Skin epidermis (tissue), 12 donors: ENCODE data around the gene ARFGEF3.

Experiments used
- H3K27ac ChIP-seq, 21 experiments: fragments of 200-600 bp; sonication (generic) in 11 of 21; one replicate each; pipeline ENCODE4 v1.5.0; 2020; ENCODE audit warnings: mild to moderate bottlenecking in 3 of 21, inconsistent platforms in 2 of 21, moderate library complexity in 2 of 21
- H3K4me3 ChIP-seq, 7 experiments: fragments of 200-600 bp; sonication (generic) in 2 of 7; one replicate each; pipeline ENCODE4 v1.5.0; 2020; ENCODE audit warnings: inconsistent platforms in 2 of 7, mild to moderate bottlenecking in 2 of 7, moderate library complexity in 1 of 7

The ARFGEF3 gene

DNA sequence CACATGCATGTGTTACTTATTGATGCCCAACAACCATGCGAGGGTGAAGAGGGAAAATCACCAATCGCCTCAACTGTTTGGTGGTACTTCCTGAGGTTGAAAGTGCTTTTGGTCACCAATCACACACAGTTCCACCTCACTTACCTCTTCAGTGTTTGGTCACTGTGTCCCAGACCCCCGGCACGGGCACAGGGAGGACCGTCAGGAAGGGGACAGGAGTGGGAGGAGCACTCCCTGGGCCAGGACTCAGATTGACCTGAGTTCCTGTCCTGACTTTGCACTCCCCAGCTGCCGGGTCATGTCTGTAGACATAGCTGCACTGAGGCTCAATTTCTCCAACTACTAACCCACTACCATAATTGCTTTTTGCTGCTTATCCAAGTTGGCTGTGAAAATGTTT lies 130.7 kb downstream of the ARFGEF3 start:
- no peak overlapping the region for H3K27ac ChIP-seq
- no peak overlapping the region for H3K4me3 ChIP-seq

- no peak overlapping the region for H3K27ac ChIP-seq
These were observed 132.0 kb downstream of the ARFGEF3 start for GRCh38 chr6:138293428-138294395.

DNA sequence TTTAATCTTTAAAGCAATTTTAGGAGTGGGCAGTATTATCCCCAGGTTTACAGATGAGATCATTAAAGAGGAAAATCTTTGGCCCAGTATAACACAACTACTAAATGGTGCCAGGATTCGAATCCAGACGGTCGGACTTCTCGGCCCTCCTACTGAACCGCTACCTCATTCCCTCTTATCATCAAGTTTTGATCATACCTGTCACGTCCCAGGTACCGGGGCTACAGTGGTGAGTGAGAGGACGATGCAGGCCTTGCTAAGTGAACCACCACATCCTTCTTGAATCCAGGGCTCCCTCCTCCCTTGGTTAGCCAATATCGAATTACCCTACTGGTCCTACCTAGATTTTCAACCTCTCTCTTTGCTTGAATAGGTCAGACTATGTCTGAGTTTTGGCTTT lies 134.6 kb downstream of the ARFGEF3 start:
- Histone ChIP-seq H3K4me3 (no peak overlapping the region), H3K27ac (no peak overlapping the region)

More at GRCh38 chr6:138293428-138294395, 132.0 kb downstream of the ARFGEF3 start:
- H3K4me3 ChIP-seq, result no peak overlapping the region

- H3K4me3 ChIP-seq, result no peak overlapping the region
These were observed 135.0 kb downstream of the ARFGEF3 start for GRCh38 chr6:138296786-138297185.

GRCh38 chr6:138297761-138298298 lies 136.1 kb downstream of the ARFGEF3 start:
- no peak overlapping the region for H3K27ac ChIP-seq
- no peak overlapping the region for H3K4me3 ChIP-seq

More at GRCh38 chr6:138296786-138297185, 135.0 kb downstream of the ARFGEF3 start:
- H3K27ac ChIP-seq, result no peak overlapping the region

DNA sequence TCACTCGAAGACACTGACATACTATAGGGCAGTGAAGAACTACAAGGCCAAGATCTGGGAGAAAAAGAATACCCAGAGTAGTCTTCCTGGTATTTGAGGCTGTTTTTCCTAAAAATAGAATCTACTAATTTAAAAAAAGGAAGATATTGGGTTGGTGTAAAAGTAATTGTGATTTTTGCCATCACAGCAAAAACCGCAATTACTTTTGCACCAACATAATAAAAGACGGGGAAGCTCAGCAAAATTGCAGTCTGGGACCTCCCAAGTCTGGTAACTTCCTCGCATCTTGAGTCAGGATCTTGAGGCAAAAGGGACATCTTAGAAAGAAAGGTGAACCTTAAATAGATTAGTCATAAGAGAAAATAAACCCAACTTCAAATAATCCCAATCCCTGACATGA lies 138.7 kb downstream of the ARFGEF3 start:
- Histone ChIP-seq H3K27ac (no peak overlapping the region), H3K4me3 (no peak overlapping the region)

GRCh38 chr6:138302554-138302953 lies 140.8 kb downstream of the ARFGEF3 start:
- Histone ChIP-seq H3K4me3 (no peak overlapping the region), H3K27ac (no peak overlapping the region)

GRCh38 chr6:138307352-138307751 lies 145.6 kb downstream of the ARFGEF3 start:
- H3K4me3 ChIP-seq, result no peak overlapping the region
- H3K27ac ChIP-seq, result peak overlapping the region in 9 of 21 experiments; percentile 10 to 64 (median 51)

DNA sequence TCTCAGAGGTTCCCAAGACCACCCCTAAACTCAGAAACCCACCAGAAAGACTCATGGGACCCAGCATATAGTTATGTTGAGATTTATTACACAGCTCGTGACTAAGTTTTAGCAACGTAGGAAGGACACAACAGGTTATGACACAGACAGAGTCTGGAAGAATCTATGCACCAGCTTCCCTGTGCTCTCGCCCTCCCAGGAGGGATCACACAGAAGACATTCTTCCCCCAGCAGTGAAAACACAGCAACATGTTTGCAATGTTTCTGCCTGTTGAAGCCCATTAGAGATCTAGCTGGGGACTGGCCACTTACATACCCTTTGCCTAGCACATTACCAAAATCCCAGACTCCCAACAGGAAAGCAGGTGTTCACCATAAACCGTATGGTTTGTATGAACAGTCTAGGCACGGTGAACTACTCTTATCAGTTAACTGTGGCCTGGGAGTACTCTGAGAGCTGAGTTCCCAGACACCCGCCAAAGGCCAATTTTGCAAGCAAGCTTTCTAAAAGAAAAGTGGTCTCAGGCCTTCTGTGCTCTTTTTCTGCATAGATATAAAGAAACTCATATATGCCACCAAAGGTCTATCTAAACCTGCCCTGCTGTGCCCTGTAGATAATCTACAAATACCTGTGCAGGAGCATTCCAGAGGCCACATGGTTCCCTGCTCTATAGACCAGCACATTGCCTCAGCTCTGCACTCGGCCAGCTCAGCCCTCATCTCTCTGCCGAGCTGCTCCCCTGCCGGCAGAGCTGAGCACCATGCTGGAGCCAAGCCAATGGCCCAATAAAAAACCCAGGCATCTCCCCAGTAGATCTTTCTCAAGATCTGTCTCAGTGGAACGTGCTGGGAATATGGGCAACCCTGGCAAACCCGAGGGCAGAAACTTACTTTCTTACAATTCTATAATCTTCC lies 146.3 kb downstream of the ARFGEF3 start:
- peak overlapping the region in 11 of 21 experiments; percentile 10 to 64 (median 51) for H3K27ac ChIP-seq
- H3K4me3 ChIP-seq, result no peak overlapping the region

GRCh38 chr6:138308731-138309110 lies 147.0 kb downstream of the ARFGEF3 start:
- H3K4me3 ChIP-seq, result no peak overlapping the region
- peak overlapping the region in 1 of 21 experiments; percentile 54 for H3K27ac ChIP-seq

- Histone ChIP-seq H3K4me3 (no peak overlapping the region), H3K27ac (no peak overlapping the region)
These were observed 148.0 kb downstream of the ARFGEF3 start for GRCh38 chr6:138309695-138310094.

DNA sequence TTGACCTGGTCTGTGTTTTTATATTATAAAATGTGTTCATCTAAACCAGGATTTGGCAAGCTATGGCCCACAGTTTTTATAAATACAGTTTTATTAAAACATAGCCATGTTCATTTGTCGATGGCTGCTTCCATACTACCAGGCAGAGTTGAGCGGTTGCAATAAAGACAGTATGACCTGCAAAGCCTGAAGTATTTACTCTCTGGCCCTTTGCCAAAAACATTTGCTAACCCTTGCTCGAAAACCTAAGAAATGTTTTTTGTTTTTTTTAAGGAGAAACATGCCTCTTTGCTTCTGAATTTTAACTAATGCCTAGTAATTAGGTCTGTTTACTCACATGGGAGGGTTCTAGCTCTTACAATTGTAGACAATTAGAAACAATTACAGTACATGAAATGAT lies 148.6 kb downstream of the ARFGEF3 start:
- Histone ChIP-seq H3K27ac (no peak overlapping the region), H3K4me3 (no peak overlapping the region)

- Histone ChIP-seq H3K4me3 (no peak overlapping the region), H3K27ac (no peak overlapping the region)
These were observed 149.1 kb downstream of the ARFGEF3 start for GRCh38 chr6:138310821-138311220.

GRCh38 chr6:138311268-138311667 lies 149.5 kb downstream of the ARFGEF3 start:
- Histone ChIP-seq H3K4me3 (no peak overlapping the region), H3K27ac (no peak overlapping the region)

- no peak overlapping the region for H3K27ac ChIP-seq
- no peak overlapping the region for H3K4me3 ChIP-seq
These were observed 157.1 kb downstream of the ARFGEF3 start for GRCh38 chr6:138318741-138319375.

GRCh38 chr6:138321934-138322333 lies 160.2 kb downstream of the ARFGEF3 start:
- Histone ChIP-seq H3K4me3 (no peak overlapping the region), H3K27ac (no peak overlapping the region)

DNA sequence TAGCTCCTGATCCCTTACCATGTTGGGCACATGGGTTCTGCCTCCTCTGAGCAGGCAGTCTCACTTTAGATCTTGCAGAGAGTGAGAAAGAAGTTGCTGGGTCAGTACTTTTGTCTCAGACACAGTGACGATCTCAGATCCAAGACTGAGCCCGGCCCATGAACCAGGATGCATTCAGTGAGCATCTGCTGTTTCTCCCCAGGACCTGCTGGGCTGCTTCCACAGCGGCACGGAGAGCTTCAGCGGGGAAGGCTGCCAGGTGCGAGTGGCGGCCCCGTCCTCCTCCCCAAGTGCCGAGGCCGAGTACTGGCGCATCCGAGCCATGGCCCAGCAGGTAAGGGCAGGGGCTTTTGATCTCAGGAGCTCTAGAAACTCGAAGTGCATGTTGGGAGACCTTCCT lies 162.1 kb downstream of the ARFGEF3 start:
- Histone ChIP-seq H3K27ac (no peak overlapping the region), H3K4me3 (no peak overlapping the region)

GRCh38 chr6:138328210-138328609 lies 166.5 kb downstream of the ARFGEF3 start:
- no peak overlapping the region for H3K27ac ChIP-seq
- no peak overlapping the region for H3K4me3 ChIP-seq

DNA sequence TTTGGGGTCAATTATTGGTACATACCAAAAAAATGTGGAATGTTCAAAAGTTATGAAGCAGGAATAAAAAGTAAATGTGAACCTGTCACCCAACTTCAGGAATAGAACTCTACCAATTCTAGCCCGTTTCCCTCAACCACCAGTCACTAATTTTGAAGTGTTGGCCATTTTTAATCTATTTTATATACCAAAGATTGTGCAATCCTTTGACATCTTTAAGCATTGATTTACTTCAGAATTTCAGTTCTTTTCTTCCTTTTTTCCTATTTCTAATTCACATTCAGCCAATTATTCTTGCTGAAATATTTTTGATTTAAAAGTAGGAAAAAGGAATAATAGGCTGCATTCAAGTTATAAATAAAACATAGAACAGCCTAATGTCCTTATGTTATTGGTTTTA lies 169.0 kb downstream of the ARFGEF3 start:
- Histone ChIP-seq H3K4me3 (no peak overlapping the region), H3K27ac (no peak overlapping the region)

DNA sequence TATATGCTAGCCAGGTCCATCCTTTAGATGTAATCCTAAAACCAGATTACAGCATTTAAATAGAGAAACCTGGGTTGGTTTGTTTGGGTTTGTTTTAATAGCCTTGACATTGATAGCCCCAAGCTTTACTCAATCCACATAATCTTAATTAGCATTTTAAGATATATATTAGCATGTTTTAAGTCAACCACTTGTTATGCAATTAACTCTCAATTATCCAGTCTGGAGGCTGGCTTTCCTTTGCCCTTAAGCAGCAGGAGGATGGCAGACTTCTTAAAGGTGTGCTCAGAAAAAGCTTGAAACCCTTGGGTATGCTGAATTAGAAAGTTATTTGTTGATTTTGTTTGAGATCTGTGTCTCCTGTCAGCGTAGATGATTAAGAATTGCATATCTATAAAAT lies 169.7 kb downstream of the ARFGEF3 start:
- Histone ChIP-seq H3K4me3 (no peak overlapping the region), H3K27ac (no peak overlapping the region)
